Measurements from ENCODE around the gene PPP1R2C.

PPP1R2C gene

GRCh38 chrX:42748067-42748850, 29.7 kb downstream of the PPP1R2C start:
- no peak for DNase-seq

GRCh38 chrX:42746606-42747005, 31.4 kb downstream of the PPP1R2C start:
- no peak for DNase-seq

DNA sequence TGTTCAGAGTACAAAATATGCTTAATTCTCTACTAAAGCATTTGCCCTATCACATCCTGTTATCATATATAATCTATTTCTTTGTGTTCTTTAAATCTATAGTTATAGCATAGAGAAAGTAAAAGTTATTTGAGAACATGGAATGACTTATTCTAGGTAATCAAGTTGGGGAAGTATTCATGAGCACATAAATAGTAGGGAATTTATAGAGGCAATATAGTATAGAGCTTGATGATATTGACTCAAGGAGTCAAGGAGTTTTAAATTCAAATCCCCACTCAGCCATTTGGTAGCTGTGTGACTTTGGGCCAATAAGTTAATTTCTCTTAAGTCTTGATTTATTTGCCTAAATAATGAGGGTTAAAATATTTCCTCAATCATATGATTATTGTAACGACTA, 37.5 kb downstream of the PPP1R2C start:
- no peak for DNase-seq

- DNase-seq = no peak
These were observed 38.2 kb downstream of the PPP1R2C start for GRCh38 chrX:42739741-42740140.

DNA sequence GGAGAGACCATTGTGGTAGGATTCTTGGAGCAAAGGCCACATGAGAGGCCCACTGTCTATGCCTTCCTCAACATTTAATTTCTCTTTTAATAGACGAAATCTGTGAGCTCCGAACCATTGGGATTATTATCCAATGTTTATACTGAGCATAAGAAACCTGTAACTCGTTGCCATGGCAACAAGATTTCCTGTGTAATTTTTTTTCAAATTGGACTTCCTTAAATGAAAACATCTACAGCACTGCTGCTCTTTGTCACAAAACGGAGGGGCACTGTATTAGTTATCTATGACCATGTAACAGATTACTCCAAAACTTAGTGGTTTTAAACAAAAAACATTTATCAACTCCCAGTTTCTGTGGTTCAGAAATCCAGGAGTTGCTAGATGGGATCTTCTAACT, 38.7 kb downstream of the PPP1R2C start:
- DNase-seq = no peak

DNA sequence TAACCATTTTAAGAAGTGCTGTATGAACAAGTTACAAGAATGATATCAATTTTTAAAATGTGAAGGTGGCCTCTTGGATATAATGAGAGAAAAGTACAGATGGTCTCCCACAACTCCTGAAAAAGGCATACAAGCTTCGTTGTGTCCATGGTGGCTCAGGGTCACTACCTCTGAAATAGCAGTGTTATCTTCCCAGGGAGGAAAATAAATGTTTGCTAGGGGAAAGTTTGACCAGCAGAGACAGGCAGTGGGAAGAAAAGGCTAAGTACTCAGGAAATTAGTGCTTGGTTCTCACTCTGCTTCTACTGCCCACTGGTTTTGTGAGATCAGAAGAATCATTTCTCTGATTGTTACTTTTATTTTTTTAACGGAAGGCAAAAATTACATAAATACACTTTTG, 39.4 kb downstream of the PPP1R2C start:
- DNase-seq = no peak

DNA sequence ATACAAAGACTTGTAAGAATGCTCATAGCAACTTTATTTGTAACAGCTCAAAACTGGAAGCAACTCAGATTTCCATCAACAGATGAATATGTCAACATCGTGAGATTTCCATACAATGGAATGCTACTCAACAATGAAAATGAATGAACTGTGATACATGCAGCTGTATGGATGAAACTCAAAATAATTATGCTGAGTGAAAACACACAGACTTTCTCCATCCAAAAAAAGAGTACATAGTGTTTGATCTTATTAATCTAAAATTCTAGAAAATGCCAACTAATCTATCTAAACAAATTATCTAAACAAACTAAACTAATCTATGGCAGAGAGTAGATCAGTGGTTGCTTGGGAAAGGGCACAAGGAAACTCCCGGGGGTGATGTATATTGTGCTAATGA, 42.7 kb downstream of the PPP1R2C start:
- DNase-seq = no peak

DNA sequence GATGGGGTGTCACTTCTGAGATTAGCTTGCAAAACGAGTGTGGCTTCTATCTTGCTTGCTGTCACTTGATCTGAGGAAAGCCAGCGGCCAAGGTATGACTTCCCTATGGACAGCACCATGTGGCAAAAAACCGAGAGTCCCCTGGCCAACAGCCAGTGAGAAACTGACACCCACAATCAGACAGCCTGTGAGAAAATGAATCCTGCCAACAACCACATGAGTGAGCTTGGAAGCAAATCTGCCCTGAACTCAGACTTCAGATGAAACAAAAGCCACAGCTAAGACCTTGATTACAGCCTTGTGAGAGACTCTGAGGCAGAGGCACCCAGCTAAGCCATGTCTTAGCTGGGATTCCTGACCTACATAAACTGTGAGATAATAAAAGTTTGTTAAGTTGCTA, 45.5 kb downstream of the PPP1R2C start:
- peak; percentile 42 for DNase-seq
